HPDE6-E6E7 (cell line): ENCODE results near the gene BCL2.

ENCODE experiments used
- DNase-seq: peaks from one replicate; pipeline ENCODE4 v3.0.0; 2011; ENCODE audit warnings: missing footprints; ENCODE audit errors: extremely low spot score

Gene BCL2

DNA sequence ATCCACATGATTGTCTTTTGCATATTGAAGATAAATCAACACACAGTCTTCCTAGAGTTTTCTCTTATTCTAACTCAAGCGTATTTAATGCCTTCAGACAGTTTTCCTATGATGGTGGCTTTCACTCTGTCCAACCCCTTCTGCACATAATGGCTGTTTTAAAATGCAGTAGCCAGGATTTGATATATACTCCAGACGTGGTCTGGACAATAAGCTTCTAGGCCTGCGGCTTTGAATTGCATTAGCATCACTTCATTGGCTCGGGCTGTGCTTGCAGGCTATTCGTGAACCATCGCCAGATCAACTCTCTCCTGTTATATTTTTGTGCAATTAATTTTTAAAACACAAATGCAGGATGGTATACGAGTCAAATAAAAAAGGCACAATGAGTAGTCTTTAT lies 235.3 kb downstream of the BCL2 start:
- DNase-seq = no peak

GRCh38 chr18:63083555-63083954 lies 236.0 kb downstream of the BCL2 start:
- DNase-seq = no peak

DNA sequence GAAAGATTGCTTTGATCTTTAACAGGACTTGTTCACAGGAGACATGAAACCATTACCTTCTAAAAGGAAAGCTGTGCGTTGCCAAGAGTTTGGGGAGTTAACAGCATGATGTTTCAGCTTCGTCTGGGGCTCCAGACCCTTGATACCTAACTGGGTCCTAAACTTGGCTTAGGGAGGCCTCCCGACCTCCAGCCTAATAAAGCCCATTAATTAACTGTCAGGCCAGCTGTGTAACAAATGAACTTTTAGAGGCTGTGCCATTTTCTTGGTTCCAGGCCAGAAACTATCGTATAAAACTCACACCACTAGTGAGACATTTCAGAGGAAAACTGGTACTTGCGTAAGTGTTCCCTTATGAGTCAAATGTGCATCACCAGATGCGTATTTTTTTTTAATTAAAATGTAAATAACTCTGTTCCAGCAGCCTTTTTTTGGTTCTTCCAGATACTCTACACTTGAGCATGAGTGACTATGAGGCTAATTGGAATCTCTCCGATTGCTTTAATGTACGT lies 236.5 kb downstream of the BCL2 start:
- peak; percentile 26 for DNase-seq

DNA sequence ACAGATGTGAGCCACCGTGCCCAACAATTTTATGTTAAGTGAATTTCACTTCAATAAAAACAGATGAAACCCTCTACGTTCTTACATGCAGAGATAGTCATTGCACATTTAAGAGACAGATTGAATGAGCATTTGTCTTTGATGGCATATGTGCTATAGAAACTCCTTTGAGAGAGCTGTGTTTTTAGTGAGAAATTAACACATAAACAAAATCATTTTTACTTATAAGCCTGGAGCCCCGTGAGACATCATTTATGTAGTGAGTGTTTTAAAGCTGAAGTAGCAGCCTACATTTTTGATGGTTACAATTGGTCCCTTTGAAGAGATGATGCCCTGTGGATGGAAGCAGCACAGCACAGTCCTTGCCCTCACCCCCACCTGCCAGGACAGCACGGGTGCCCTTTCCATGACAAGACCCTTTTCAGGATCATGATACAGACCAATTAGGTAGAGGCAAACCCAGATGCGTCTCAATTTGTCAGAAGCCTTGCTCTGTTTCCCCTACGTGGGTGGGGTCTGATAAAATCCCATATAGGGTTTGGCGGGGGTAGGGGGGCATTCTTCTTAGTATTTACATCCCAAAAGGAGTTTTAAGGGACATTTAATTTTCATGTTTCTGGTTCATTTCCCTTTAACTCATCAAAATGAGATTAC lies 237.1 kb downstream of the BCL2 start:
- no peak for DNase-seq

DNA sequence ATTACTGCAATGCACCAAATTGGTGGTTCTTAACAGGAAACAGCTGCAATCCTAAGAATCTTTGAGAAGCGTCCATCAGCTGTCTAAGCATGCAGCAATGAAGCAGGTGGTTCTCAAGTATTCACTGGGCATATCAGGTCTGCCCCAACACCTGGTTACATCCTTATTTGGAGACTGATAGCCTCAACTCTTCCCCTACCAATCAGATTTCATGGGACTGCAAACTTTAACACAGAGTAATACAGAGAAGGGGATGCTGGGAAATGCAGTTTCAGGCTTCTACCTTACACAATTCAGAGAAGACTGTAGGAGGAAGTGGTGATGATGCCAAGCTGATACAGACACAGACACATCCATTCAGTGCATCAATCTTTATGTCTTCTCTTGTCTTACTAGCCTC lies 240.5 kb downstream of the BCL2 start:
- DNase-seq = no peak

DNA sequence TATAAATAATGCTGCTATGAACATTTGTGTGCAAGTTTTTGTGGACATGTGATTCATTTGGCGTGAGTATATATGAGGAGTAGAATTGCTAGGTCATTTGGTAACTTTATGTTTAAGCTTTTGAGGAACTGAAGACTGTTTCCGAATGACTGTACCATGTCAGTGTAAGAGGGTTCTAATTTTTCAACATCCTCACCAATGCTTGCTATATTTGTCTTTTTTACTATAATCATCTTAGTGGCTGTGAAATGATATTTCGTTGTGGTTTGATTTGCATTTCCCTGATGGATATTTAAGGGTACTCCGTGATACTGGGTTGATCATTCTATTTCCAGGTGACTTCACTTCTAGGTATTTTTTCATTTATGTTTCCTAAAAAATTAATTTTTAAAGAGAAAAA lies 241.1 kb downstream of the BCL2 start:
- no peak for DNase-seq

- peak; percentile 81 for DNase-seq
Measured at GRCh38 chr18:63074981-63075404, 244.6 kb downstream of the BCL2 start.

DNA sequence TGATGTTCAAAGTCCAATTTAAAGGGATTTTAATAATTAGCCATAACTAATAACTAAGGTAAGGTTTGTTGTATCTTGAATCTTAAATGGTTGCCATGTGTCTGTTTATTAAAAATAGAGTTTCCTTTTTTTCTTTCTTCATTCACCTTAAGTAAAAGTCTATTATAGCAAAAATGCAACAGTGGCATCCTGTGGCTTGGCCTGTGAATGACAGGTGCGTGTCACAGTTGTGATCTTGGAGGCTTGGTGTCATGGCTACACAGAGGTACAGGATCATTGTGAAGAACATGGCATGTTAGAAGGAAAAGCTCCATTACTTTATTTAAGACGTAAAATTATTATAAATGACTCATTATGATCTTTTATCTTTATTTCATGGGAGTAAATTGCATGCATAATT lies 246.1 kb downstream of the BCL2 start:
- DNase-seq = no peak
